HG02588 (cell line): Measurements from ENCODE around the gene CELSR2.

Source experiments
- ATAC-seq: cut with Tn5 transposase; IDR thresholded peaks from one replicate; pipeline ENCODE4 v1.9.1; 2021; ENCODE audit warnings: mild to moderate bottlenecking, moderate library complexity; ENCODE audit not compliant: unreplicated experiment

The CELSR2 gene

GRCh38 chr1:109262231-109263055 is 13.1 kb downstream of the CELSR2 start:
- ATAC-seq = no peak

- no peak for ATAC-seq
Measured at GRCh38 chr1:109263234-109263596, 13.9 kb downstream of the CELSR2 start.

GRCh38 chr1:109263597-109264378 is 14.4 kb downstream of the CELSR2 start:
- ATAC-seq = no peak

DNA sequence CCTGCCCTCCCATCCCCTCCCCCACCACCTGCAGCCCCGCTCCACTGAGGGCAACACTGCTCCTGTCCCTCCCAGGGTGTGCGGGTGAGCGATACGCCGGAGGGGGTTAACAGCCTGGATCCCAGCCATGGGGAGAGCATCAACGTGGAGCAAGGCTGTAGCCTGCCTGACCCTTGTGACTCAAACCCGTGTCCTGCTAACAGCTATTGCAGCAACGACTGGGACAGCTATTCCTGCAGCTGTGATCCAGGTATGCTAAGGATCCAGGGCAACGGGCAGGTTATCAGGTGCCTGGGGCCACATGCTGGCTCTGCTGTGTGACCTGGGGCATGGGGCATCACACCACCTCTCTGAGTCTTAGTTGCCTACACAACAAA is 15.0 kb downstream of the CELSR2 start:
- ATAC-seq = no peak

GRCh38 chr1:109265016-109265415 is 15.7 kb downstream of the CELSR2 start:
- ATAC-seq = no peak

DNA sequence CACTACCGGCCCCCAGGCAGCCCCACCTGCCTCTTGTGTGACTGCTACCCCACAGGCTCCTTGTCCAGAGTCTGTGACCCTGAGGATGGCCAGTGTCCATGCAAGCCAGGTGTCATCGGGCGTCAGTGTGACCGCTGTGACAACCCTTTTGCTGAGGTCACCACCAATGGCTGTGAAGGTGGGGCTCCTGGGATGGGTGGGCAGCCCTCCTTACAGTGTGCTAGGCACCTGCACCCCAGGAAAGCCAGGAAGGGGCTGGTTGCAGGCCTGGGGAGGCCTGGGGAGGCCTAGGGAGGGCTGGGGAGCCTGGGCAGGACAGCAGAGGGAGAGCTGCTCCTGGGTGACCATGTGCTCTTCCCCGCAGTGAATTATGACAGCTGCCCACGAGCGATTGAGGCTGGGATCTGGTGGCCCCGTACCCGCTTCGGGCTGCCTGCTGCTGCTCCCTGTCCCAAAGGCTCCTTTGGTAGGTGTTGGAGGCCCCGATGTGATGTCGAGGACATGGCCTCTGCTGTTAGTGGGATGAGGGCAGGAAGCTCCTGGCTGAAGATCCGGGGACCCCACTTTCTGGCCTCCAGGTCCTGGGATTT is 16.5 kb downstream of the CELSR2 start:
- ATAC-seq = no peak

GRCh38 chr1:109266965-109267364 is 17.6 kb downstream of the CELSR2 start:
- ATAC-seq = no peak

DNA sequence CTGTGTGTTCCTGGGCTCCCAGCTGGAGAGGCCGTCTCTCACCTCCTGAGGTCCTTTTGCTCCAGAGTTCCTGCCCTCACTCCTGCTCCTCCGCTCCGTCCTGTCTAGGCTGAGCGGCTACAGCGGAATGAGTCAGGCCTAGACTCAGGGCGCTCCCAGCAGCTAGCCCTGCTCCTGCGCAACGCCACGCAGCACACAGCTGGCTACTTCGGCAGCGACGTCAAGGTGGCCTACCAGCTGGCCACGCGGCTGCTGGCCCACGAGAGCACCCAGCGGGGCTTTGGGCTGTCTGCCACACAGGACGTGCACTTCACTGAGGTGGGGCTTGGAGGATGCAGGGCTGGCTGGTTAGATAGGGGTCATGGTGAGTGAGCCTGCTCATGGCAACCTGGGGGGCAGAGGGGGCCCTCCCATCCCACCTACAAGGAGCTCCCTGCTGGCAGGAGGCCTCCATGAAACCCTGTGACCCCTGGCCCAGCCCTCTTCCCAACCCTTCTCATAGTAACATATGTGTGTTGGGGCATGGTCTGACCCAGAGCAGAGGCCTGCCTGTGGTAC is 18.5 kb downstream of the CELSR2 start:
- ATAC-seq = no peak

GRCh38 chr1:109268431-109269211 is 19.3 kb downstream of the CELSR2 start:
- no peak for ATAC-seq

- no peak for ATAC-seq
Measured at GRCh38 chr1:109269212-109269980, 20.1 kb downstream of the CELSR2 start.

GRCh38 chr1:109269981-109270622 is 20.8 kb downstream of the CELSR2 start:
- no peak for ATAC-seq

GRCh38 chr1:109270623-109271317 is 21.4 kb downstream of the CELSR2 start:
- ATAC-seq = no peak

- no peak for ATAC-seq
Measured at GRCh38 chr1:109271458-109271857, 22.1 kb downstream of the CELSR2 start.

DNA sequence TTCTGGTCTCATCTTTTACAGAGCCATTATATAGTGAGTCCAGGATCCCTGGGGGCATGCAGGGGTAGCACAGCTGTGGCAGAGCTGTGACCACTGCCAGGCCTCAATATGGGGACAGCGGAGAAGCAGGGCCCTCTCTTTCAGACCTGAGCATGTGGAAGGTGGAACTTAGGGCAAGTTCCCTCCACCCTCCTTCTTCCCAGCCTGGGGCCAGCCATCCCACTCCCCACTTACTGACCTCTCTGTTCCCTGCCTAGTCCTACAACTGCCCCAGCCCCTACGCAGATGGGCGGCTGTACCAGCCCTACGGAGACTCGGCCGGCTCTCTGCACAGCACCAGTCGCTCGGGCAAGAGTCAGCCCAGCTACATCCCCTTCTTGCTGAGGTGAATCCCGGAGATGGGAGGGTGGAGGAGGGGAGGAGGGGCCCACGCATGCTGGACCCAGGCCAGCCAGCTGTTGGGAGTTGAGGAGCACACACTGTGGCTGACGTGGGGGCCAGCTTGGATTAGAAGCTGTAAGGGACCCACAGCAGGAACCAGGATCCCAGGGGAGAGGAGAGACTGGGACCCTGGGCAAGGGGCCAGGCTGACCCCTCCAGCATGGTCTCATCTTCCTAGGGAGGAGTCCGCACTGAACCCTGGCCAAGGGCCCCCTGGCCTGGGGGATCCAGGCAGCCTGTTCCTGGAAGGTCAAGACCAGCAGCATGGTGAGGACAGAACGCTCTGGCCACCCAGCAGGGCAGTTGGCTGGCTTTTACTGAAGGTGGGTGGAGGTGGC is 22.9 kb downstream of the CELSR2 start:
- ATAC-seq = no peak

DNA sequence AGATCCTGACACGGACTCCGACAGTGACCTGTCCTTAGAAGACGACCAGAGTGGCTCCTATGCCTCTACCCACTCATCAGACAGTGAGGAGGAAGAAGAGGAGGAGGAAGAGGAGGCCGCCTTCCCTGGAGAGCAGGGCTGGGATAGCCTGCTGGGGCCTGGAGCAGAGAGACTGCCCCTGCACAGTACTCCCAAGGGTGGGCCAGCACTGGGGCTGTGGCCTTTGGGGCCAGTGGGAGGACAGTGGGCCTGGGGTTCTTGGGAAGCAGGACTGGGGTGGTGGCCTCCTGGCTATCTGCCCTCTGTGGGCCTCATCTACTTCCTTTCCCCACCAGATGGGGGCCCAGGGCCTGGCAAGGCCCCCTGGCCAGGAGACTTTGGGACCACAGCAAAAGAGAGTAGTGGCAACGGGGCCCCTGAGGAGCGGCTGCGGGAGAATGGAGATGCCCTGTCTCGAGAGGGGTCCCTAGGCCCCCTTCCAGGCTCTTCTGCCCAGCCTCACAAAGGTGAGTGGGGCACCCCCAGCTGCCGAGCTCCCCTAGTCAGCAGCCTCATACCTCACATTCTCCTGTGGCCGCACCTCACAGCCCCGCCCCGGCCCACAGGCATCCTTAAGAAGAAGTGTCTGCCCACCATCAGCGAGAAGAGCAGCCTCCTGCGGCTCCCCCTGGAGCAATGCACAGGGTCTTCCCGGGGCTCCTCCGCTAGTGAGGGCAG is 23.6 kb downstream of the CELSR2 start:
- ATAC-seq = no peak

GRCh38 chr1:109273570-109274288 is 24.4 kb downstream of the CELSR2 start:
- ATAC-seq = no peak
